ENCODE data around the gene SIRT6.
"Not testable (repeated sequence)": the region's sequence is repeated elsewhere in the genome, so short reads cannot be mapped to it uniquely, and the experiment has no call there.

SIRT6 gene

GRCh38 chr19:4138445-4138844 lies 43.9 kb downstream of the SIRT6 start:
- in situ Hi-C loops (cut with MboI; ENCODE audit: low sequenced_read_pairs): no loop called here

- in situ Hi-C loops (cut with MboI; ENCODE audit: low sequenced_read_pairs): no loop called here
These were observed 45.7 kb downstream of the SIRT6 start for GRCh38 chr19:4136680-4137088.

DNA sequence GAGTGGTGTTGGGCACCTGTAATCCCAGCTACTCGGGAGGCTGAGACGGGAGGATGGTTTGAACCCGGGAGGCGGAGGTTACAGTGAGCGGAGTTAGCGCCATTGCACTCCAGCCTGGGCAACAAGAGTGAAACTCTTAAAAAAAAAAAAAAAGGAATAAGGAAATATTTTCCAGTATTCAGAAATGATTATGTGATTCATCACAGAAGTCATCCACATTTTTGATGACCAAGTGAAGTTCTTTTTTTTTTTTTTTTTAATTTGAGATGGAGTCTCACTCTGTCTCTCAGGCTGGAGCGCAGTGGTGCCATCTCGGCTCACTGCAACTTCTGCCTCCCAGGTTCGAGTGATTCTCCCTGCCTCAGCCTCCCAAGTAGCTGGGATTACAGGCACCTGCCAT lies 47.0 kb downstream of the SIRT6 start:
- in situ Hi-C loops (cut with MboI; ENCODE audit: low sequenced_read_pairs): not testable (repeated sequence)

DNA sequence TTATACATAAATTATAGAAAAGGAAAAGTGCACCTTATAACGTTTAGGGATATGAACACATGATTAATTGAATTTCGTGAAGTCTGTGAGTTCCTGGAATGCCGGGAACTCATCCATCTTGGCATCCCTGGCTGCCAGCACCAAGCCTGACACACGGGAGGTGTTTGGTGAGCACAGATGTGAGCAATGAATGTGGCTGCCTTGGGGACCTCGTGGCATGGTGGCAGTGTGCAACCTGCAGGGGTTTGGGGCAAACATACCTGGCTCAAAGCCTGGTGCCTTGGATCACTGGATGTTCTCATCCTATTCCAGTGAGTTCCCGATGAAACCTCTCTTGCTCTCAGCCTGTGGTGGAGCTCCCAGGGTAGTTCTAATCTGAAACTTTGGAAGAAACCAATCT lies 48.0 kb downstream of the SIRT6 start:
- in situ Hi-C loops (cut with MboI; ENCODE audit: low sequenced_read_pairs): no loop called here

- in situ Hi-C loops (cut with MboI; ENCODE audit: low sequenced_read_pairs): no loop called here
These were observed 51.5 kb downstream of the SIRT6 start for GRCh38 chr19:4130744-4131438.

GRCh38 chr19:4129050-4129449 lies 53.3 kb downstream of the SIRT6 start:
- in situ Hi-C loops (cut with MboI; ENCODE audit: low sequenced_read_pairs): not testable (repeated sequence)

DNA sequence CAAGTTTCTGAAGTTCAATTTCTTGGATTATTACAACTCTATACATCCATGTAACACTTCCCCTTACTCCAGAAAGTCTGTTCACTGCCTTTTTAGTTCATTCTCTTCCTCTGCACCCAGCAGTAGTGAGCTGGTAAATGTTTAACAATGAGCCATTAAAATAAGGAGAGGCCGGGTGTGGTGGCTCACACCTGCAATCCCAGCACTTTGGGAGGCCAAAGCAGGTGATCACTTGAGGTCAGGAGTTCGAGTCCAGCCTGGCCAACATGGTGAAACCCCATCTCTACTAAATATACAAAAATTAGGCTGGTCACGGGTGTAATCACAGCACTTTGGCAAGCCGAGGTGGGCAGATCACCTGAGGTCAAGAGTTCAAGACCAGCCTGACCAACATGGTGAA lies 55.0 kb downstream of the SIRT6 start:
- in situ Hi-C loops (cut with MboI; ENCODE audit: low sequenced_read_pairs): not testable (repeated sequence)

DNA sequence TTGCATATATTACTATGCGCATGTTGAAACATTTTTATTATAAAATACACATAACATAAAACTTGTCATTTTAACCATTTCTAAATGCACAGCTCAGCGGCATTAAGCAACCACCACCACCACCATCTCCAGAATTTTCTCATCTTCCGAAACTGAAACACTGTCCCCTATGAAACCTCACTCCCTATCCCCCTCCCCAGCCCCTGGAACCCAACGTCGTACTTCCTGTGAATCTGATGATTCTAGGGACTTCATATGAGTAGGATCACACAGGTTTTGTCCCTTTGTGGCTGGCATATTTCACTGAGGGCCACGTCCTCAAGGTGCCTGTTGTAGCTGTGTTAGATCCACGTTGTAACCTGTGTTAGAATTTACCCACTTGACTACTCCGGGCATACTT lies 57.7 kb downstream of the SIRT6 start:
- in situ Hi-C loops (cut with MboI; ENCODE audit: low sequenced_read_pairs): no loop called here

Measured in HL-60/S4 treated with retinoic acid at 250 ng/mL for 4 days and 3 days (cell line).